ENCODE results near the gene CDC14A.

The CDC14A gene

GRCh38 chr1:100344774-100345173, 7.5 kb upstream of the CDC14A start:
- TF ChIP-seq SPI1 (IDR thresholded peaks at IDR 0.05; ENCODE audit: borderline replicate concordance, low read depth) (no peak), CTCF (IDR thresholded peaks at IDR 0.05; ENCODE audit: insufficient read depth, low read length) (no peak), GABPA (IDR thresholded peaks at IDR 0.05; ENCODE audit: low read depth) (no peak), REST (IDR thresholded peaks at IDR 0.05; ENCODE audit: insufficient replicate concordance, low read depth) (no peak), POLR2AphosphoS5 (IDR thresholded peaks at IDR 0.05; ENCODE audit: low read depth) (no peak)
- Histone ChIP-seq H3K4me3 (replicated peaks; ENCODE audit: insufficient read depth, low read length) (no peak overlapping the region), H3K27me3 (ENCODE audit: insufficient read depth, poor library complexity, severe bottlenecking) (no peaks in the 10 kb centered on the region), H3K27ac (replicated peaks) (no peak overlapping the region)
- DNase-seq (ENCODE audit: low read depth in 1 of 2, low spot score in 1 of 2) = no peak

DNA sequence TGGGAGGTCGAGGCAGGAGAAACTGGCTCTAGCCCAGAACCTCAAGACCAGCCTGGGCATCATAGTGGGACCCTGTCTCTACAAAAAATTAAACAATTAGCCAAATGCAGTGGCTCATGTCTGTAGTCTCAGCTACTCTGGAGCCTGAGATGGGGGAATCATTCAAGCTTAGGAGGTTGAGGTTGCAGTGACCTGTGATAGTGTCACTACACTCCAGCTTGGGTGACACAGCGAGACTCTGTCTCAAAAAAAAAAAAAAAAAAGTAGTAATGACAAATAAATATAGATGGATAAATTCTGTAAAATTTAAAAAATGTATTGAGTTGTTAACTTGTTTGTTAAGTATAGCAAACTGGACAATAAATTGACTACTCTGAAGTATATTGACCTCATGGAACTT, 5.9 kb upstream of the CDC14A start:
- H3K27ac ChIP-seq (replicated peaks) = no peak overlapping the region
- no peak overlapping the region for H3K4me3 ChIP-seq (replicated peaks; ENCODE audit: insufficient read depth, low read length)
- no peaks in the 10 kb centered on the region for H3K27me3 ChIP-seq (ENCODE audit: insufficient read depth, poor library complexity, severe bottlenecking)
- DNase-seq (ENCODE audit: low read depth in 1 of 2, low spot score in 1 of 2) = no peak
- no peak for TF ChIP-seq GABPA (IDR thresholded peaks at IDR 0.05; ENCODE audit: low read depth)
- TF ChIP-seq POLR2AphosphoS5 (IDR thresholded peaks at IDR 0.05; ENCODE audit: low read depth) = no peak
- TF ChIP-seq SPI1 (IDR thresholded peaks at IDR 0.05; ENCODE audit: borderline replicate concordance, low read depth) = no peak
- no peak for TF ChIP-seq REST (IDR thresholded peaks at IDR 0.05; ENCODE audit: insufficient replicate concordance, low read depth)
- no peak for TF ChIP-seq CTCF (IDR thresholded peaks at IDR 0.05; ENCODE audit: insufficient read depth, low read length)

GRCh38 chr1:100347009-100347966, 5.0 kb upstream of the CDC14A start:
- no peaks in the 10 kb centered on the region for H3K27me3 ChIP-seq (ENCODE audit: insufficient read depth, poor library complexity, severe bottlenecking)
- no peak for DNase-seq (ENCODE audit: low read depth in 1 of 2, low spot score in 1 of 2)
- TF ChIP-seq CTCF (IDR thresholded peaks at IDR 0.05; ENCODE audit: insufficient read depth, low read length) = no peak
- no peak for TF ChIP-seq SPI1 (IDR thresholded peaks at IDR 0.05; ENCODE audit: borderline replicate concordance, low read depth)
- TF ChIP-seq REST (IDR thresholded peaks at IDR 0.05; ENCODE audit: insufficient replicate concordance, low read depth) = no peak
- TF ChIP-seq POLR2AphosphoS5 (IDR thresholded peaks at IDR 0.05; ENCODE audit: low read depth) = no peak
- no peak for TF ChIP-seq GABPA (IDR thresholded peaks at IDR 0.05; ENCODE audit: low read depth)
- H3K4me3 ChIP-seq (replicated peaks; ENCODE audit: insufficient read depth, low read length) = no peak overlapping the region
- no peak overlapping the region for H3K27ac ChIP-seq (replicated peaks)
